DMS 273 treated with DMSO at 0.1 percent for 48 hours (cell line): Measurements from ENCODE around the gene ANKRD63.

Experiments
- DNase-seq: peaks from one replicate; lab custom pipeline; 2025; lab: John Stamatoyannopoulos, UW

The ANKRD63 gene

GRCh38 chr15:40295877-40296560 is 13.2 kb upstream of the ANKRD63 start:
- DNase-seq, result no peak

- DNase-seq, result no peak
Measured at GRCh38 chr15:40295297-40295696, 12.4 kb upstream of the ANKRD63 start.

DNA sequence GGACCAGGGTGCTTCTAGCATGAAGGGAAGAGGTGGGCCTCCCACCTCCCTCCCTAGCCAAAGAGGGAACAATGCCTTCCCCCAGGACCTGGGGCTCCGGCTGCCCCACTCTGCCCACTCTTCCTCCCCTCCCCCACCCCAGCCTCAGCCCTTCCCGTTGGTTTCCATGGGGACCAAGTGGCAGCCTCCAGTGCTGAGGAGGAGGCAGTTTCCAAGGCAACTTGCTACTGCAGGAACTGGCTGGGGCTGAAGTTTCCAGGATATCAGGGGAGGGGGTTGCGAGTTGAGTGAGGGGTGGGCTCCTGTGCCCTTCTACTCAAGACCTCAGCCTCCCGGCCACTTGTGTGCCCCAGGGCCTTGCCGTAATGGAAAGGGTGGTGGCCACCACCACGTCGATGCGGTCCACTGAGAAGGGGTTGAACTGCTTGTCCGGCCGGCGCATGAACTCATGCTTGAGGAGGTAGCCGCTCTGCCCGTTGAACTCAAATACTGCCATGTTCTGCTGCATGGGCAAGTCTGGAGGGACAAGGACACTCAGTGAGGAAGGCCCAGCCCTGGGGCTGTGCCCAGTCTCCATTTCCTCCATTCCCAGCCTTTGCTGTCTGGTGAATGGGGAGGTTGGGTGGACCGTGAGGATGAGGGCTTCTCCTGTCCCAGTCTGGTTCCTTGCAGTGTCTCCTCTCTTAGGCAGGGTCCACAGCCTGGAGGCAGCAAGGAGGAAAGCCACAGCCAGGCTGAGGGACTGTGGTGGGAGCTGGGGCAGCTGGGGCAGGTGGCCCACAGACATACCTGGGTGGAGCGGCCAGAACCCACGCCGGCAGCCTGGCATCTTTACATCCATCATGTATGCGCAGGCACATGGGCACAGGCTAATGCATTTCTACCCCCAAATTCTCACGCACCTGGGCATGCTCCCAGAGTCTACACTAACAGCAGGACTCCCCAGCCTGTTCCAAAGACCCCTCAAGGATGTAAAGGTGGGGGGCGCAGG is 11.3 kb upstream of the ANKRD63 start:
- DNase-seq, result no peak

DNA sequence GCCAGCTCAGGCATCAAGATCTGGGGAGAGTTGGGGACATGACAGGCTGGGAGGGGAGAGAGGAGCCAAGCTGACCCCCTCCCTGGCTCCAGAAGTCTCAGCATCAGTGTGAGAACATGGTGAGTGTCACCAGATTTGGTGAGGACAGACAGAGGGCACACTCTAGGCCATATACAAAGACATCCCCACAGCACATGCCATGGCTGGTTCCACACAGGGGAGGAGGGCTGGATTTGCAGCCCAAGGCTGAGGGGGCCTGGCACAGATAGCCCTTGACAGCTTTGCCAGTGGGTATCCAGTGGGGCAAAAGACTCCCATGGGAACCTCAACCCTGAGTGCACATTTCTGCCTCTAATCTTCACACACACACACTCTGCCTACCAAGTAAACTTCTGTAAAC is 10.1 kb upstream of the ANKRD63 start:
- DNase-seq, result no peak

- DNase-seq, result no peak
Measured at GRCh38 chr15:40292246-40292645, 9.4 kb upstream of the ANKRD63 start.

DNA sequence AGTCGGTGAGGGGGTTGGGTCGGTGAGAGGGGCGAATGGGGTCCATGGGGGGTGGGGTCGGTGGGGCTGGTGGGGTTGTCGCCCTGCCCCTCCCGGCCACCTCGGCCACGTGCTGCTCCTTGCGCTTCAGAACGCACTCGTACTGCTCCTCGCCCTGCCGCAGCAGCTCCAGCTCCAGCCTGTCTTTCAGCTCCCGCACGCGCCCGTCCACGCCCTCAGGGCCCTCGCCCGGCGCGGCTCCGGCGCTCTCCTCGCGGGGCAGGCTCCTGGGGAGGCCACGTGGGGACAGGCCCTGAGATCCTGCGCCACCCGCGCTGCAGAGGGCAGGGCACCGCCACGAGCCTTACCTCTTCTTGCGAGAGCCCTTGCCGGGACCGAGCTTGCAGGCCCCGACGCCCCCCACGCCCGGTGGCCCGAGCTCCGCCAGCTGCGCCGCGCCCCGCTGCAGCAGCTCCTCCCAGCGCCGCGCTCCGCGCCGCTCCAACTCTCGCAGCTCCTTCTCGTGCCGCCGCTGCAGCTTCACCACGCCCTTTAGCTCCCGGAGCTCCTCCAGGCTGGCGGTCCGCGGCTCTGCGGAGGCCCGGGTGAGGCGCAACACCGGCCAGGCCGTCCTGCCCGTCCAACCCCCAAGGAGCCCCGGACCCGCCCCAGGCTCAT is 8.2 kb upstream of the ANKRD63 start:
- DNase-seq, result no peak

DNA sequence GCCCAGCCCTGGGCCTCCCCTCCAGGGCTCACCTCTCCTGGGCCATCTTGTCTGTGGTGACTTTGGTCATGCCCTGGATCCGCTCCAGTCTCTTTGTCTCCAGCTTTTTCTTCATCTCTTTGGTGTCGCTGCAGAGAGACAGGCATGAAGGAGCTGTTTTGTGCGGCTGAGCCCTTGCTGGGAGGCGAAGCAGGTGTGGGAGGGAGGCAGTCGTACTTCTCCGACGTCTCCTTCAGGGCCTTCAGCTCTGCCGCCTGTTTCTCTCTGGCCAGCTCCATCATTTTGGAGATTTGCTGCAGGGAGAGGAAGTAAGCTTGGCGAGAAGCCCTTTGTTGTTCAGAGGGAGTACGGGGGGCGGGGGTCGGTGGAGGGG is 7.7 kb upstream of the ANKRD63 start:
- DNase-seq, result no peak

GRCh38 chr15:40289140-40289775 is 6.4 kb upstream of the ANKRD63 start:
- no peak for DNase-seq

- no peak for DNase-seq
Measured at GRCh38 chr15:40287968-40288367, 5.1 kb upstream of the ANKRD63 start.

GRCh38 chr15:40287505-40287904 is 4.6 kb upstream of the ANKRD63 start:
- DNase-seq, result no peak

- DNase-seq, result no peak
Measured at GRCh38 chr15:40286794-40287193, 3.9 kb upstream of the ANKRD63 start.

GRCh38 chr15:40286061-40286532 is 3.2 kb upstream of the ANKRD63 start:
- DNase-seq, result no peak

DNA sequence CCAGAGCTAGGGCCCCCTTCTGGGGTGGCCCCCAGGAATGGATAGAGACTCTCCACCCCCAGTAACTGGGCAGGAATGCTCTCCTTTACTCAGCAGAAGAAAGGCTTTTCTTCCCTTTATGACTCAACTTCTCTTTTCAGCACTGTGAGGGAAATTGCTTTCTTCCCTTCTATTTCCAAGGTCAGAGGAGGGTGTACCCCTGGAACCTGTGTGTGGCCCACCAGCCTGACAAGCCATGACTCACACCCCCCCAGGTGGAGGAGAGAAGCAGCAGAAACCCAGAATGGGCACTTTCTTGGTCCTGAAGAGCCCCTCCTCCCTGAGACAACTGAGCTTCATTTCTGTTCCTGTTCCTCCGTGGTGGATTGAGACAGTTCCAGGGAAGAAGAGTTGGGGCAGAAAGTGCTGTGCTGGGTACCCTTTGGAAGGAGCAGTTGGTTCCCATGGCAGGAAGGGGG is 2.7 kb upstream of the ANKRD63 start:
- no peak for DNase-seq

DNA sequence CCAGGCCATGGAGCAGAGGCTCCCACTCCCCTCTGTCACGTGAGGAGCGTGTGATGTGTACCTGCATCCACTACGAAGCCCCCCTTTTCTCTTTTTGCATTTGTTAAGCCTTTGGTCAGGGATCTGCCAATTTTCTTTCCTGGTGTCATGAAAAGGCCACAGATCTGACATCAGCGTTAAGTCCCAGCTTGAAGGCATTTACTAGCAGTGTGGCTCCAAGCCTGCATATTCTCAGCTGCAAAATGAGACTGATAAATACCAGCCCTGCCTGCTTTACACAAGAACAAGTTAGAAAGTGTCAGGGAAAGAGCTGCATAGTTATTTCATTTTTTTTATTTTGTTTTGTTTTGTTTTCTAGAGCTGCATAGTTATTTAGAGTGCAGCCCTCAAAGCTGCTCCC is 2.3 kb upstream of the ANKRD63 start:
- DNase-seq, result no peak

DNA sequence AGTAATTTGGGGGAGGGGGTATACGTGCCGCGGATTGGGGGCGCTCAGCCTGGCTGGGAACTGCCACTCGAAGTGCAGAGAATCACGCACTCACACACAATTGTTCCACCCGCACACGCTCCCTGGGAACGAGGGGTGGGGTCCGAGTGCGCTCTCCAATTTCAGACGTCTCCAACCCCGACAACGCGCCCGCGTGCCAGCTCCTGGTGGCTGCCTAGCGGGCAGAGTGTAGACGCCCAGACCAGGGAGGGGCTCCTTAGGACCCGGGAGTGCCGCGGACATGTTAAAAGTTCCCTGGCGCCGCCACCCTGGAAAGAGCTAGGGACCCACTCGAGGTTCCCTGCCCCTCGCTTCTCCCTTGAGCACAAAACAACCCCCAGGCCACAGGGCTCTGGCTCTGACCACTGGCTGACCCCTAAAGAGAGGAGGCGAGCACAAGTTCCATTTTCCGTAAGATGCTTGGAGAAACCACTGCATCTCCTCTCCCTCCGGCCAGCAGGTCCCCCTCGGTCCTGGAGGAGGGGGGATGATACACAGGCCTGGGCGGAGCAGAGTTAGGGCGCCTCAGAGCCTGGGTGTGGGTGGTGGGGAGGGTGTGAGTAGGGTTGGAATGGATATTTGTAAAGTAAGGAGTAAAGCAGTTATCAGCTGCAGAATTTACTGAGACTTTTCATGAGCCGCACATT is 894 bp upstream of the ANKRD63 start:
- no peak for DNase-seq

DNA sequence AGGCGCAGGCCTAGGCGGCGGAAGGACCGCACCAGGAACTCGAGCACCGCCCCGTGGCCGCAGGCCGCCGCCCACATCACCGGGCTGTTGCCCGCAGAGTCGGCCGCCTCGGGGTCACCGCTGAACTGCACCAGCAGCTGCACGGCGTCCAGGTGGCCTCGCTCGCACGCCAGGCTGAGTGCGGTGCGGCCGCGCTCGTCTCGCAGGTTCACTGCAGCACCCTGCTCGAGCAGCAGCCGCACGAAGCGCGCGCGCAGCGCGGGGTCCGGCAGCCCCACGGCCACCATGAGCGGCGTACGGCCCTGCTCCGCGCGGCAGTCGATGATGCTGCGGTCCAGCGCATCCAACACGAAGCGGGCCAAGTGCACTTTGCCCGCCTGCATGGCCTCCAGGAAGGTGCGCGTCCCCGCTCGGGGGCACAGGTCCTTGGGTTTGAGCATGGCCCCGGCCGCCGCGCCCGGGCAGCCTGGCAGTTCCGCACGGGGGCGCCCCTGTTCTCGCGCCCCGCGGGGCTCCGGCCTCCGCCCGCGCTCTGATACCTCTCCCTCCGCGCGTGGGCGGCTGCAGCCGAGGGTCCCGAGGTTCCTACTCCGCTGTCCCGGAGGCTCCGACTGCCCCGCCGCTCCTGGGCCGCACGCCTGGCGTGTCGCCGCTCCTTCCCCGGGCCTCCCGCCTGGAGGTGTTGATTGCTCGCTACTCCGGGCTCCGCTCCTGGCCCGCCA is 556 bp downstream of the ANKRD63 start:
- DNase-seq, result no peak

GRCh38 chr15:40281801-40282146 is 1.1 kb downstream of the ANKRD63 start:
- DNase-seq, result no peak

GRCh38 chr15:40281057-40281800 is 1.6 kb downstream of the ANKRD63 start:
- no peak for DNase-seq

- DNase-seq, result no peak
Measured at GRCh38 chr15:40280260-40281056, 2.4 kb downstream of the ANKRD63 start.
